Astrocyte (in vitro differentiated cells and primary cell): ENCODE data around the gene CLCN5.

Experiments
- CTCF ChIP-seq: IDR thresholded peaks from 2 replicates; pipeline ENCODE4 v1.5.1; 2011; ENCODE audit warnings: low read depth, mild to moderate bottlenecking, inconsistent platforms, low read length, moderate library complexity; ENCODE audit not compliant: insufficient read depth
- EZH2 ChIP-seq: IDR thresholded peaks from 2 replicates; pipeline ENCODE4 v1.6.1; 2012; ENCODE audit warnings: mild to moderate bottlenecking, low read length, inconsistent platforms; ENCODE audit not compliant: insufficient read depth

GRCh38 chrX:50073601-50074000 lies 151.2 kb downstream of the CLCN5 start:
- no peak for TF ChIP-seq CTCF
- TF ChIP-seq EZH2, result no peak
